NCI-H526 treated with DMSO at 0.1 percent for 48 hours (cell line): ENCODE data around the gene PYGB.

Experiments
- DNase-seq: peaks from one replicate; lab custom pipeline; 2025; lab: John Stamatoyannopoulos, UW

The PYGB gene

GRCh38 chr20:25338112-25339023, 90.5 kb downstream of the PYGB start:
- DNase-seq = no peak

- DNase-seq = no peak
Measured at GRCh38 chr20:25339608-25340007, 91.7 kb downstream of the PYGB start.

GRCh38 chr20:25340380-25340779, 92.5 kb downstream of the PYGB start:
- no peak for DNase-seq

GRCh38 chr20:25341716-25342680, 94.1 kb downstream of the PYGB start:
- DNase-seq = no peak

- no peak for DNase-seq
Measured at GRCh38 chr20:25344634-25345033, 96.7 kb downstream of the PYGB start.

- no peak for DNase-seq
Measured at GRCh38 chr20:25345721-25346120, 97.8 kb downstream of the PYGB start.

GRCh38 chr20:25346349-25346748, 98.5 kb downstream of the PYGB start:
- DNase-seq = no peak
